HG02571 (cell line): ENCODE measurements around the gene ABCA7.

Experiments
- ATAC-seq: cut with Tn5 transposase; IDR thresholded peaks from one replicate; pipeline ENCODE4 v1.9.1; 2021; ENCODE audit warnings: mild to moderate bottlenecking, moderate library complexity; ENCODE audit not compliant: unreplicated experiment

Gene ABCA7

GRCh38 chr19:1004204-1004802, 35.6 kb upstream of the ABCA7 start:
- ATAC-seq, result no peak

DNA sequence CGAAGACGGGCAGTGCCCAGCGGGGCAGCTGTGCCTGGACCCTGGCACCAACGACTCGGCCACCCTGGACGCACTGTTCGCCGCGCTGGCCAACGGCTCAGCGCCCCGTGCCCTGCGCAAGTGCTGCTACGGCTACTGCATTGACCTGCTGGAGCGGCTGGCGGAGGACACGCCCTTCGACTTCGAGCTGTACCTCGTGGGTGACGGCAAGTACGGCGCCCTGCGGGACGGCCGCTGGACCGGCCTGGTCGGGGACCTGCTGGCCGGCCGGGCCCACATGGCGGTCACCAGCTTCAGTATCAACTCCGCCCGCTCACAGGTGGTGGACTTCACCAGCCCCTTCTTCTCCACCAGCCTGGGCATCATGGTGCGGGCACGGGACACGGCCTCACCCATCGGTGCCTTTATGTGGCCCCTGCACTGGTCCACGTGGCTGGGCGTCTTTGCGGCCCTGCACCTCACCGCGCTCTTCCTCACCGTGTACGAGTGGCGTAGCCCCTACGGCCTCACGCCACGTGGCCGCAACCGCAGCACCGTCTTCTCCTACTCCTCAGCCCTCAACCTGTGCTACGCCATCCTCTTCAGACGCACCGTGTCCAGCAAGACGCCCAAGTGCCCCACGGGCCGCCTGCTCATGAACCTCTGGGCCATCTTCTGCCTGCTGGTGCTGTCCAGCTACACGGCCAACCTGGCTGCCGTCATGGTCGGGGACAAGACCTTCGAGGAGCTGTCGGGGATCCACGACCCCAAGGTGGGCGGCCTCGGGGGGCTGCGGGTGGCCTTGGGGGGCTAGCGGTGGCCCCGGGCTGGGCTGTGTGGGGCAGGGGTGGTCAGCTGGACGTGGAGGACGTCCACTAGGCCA, 34.9 kb upstream of the ABCA7 start:
- ATAC-seq, result no peak

DNA sequence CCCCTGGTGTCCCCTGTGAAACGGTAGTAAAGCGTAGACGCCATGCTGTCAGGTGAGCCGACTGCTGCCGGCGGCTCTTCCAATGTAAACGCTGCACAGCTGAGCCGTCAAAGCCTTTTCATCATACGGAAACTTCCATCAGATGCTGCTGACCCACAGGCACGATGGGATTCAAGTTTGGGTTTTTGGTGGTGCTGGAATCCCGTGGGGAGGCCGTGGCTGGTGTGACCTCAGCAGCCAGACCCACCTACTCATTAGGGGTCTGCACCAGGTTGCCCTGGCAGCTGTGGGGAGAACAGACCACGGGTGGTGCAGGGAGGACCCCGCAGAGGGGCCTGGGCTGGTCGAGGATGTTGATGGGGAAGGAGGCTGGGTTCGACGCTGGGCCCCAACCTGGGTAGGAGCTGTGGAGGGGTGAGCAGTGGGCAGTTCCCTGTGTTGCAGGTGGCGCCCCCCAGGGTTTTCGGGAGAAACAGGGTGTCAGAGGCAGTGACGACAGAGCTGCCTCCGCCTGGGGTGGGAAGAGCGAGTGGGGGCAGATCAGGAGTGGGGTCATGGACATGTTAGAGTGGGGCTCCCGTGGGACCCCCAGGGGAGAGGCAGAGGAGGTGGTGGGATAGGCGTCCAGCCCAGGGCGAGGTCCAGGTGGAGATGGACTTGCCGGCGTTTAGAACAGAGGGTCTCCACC, 33.1 kb upstream of the ABCA7 start:
- ATAC-seq, result no peak

GRCh38 chr19:1007399-1008251, 32.3 kb upstream of the ABCA7 start:
- no peak for ATAC-seq

GRCh38 chr19:1008268-1009040, 31.5 kb upstream of the ABCA7 start:
- no peak for ATAC-seq

DNA sequence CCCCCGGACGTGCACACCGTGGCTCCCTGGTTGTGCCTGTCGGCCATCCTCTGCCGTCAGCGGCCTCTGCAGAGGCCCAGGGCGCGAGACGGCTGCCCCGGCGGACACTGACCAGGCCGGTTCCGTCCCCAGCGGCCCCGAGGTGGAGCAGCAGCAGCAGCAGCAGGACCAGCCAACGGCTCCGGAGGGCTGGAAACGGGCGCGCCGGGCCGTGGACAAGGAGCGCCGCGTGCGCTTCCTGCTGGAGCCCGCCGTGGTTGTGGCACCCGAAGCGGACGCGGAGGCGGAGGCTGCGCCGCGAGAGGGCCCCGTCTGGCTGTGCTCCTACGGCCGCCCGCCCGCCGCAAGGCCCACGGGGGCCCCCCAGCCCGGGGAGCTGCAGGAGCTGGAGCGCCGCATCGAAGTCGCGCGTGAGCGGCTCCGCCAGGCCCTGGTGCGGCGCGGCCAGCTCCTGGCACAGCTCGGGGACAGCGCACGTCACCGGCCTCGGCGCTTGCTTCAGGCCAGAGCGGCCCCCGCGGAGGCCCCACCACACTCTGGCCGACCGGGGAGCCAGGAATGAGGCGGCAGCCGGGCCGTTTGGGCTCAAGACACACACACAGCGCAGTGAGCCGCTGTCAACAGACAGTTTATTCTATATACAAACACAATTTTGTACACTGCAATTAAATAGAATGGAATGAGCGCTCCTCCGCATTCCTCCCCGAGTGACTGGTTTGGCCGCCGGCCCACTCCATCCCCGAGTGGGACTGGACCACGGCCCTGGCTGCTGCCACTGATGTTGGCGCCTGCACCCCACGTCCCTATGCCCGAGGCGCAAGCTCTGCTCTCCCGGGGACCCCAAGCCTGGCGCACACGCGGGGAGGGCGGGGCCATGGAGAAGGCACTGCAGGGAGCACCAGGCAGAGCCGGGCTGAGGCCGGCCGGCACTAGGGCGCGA, 30.6 kb upstream of the ABCA7 start:
- no peak for ATAC-seq

DNA sequence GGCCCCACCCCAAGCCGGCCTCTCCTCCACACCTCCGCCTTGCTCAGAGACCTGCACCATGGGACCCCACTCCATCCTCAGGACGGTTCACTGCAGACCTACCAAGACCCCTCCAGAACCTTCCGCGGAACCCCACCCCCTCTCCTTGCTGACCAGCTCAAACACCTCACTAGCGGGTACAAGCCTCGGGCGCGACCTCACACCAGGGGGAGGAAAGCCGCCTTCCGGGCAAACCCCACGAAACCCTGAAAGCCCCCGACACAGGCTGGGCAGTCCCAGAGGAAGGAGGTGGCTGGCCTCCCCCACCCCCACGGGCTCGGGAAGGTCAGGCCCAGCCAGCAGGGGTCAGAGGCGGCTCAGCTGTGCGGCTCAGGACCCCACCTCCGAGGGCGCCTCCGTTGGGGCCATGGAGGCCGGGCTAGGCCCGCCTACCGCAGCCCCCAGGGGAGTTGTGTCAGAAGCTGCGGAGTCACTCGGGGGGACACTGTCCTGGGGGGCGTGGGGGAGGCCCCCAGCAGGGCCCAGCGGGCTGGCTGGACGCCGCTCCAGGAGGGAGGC, 29.8 kb upstream of the ABCA7 start:
- no peak for ATAC-seq

DNA sequence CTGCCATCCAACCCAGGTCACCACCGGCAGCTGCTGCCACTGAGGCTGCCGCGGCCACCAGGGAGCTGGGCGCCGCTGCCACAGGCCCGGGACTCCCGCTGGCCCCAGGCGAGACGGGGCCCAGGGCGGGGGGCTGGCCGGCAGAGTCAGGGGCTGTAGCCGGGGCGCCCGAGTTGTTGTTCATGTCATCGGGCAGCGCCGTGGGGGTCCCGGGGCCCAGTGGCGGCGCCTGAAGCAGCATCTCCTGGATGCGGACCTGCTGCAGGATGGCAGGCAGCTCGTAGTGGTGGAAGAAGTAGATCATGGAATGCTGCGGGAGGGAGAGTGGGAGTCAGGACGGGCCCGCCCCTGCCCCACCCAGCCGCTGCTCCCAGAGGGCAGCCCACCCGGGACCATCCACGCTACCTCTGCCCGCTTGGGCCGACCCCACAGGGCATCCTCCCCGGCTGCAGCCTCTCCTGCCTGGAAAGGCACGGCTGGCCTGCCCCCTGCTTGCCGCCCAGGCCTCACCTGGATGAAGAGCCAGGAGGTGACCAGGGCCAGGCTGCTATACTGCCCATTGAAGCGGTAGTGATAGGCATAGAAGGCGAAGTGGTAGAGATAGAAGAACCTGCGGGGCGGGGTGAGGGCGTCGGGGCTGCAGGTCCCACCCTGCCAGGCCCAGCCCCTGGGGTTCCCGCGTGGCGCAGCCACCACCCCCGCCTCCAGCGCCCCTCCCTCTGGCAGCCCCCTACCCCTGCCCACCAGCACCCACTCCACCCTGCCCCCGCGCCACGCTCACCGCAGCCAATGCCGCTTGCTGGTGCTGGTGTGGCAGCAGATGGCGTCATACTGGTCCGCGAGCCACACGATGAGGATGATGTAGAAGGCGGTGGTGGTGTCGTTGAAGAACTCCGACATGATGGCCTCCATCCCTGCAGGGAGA, 29.1 kb upstream of the ABCA7 start:
- no peak for ATAC-seq

DNA sequence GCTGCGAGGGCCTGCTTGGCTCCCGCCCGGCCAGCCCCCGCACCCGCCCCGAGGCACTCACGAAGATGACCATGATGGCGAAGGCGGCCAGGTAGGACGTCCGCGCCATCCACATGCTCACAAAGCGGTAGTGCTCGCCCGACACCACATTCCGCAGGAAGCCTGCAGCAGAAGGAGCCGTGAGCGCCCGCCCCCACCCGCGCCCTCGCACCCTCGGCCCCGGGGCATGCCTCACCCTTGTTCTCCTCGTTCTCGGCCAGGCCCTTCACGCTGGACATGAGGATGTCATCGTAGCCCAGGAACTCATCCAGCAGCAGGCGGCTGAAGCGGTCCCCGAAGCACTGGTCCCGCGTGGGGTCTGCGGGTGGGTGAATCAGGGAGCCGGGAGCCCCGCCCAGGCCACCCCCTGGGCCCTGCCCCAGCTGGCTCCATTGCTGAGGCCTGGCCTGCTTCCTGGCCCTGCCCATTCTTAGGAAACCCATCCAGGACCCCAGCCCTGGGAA, 28.0 kb upstream of the ABCA7 start:
- ATAC-seq, result no peak

DNA sequence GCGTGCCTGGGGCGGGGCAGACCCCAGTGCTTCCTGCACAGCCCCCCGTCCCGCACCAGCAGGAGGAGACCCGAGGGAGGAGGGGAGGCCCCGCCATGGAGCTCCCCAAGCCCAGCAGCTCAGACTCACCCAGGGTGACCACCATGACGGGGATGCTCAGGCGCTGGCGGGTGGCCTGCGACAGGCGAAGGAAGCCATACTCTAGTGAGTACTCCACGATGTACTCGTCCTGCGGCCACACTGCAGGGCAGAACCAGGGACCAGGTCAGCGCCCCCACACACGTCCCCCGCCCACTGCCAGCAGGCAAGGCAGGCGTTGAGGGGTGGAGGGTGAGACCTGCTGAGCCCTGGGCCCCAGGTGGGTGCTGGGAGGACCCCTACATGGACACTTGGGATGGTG, 27.6 kb upstream of the ABCA7 start:
- no peak for ATAC-seq

- ATAC-seq, result no peak
Measured at GRCh38 chr19:1013218-1013617, 26.7 kb upstream of the ABCA7 start.

DNA sequence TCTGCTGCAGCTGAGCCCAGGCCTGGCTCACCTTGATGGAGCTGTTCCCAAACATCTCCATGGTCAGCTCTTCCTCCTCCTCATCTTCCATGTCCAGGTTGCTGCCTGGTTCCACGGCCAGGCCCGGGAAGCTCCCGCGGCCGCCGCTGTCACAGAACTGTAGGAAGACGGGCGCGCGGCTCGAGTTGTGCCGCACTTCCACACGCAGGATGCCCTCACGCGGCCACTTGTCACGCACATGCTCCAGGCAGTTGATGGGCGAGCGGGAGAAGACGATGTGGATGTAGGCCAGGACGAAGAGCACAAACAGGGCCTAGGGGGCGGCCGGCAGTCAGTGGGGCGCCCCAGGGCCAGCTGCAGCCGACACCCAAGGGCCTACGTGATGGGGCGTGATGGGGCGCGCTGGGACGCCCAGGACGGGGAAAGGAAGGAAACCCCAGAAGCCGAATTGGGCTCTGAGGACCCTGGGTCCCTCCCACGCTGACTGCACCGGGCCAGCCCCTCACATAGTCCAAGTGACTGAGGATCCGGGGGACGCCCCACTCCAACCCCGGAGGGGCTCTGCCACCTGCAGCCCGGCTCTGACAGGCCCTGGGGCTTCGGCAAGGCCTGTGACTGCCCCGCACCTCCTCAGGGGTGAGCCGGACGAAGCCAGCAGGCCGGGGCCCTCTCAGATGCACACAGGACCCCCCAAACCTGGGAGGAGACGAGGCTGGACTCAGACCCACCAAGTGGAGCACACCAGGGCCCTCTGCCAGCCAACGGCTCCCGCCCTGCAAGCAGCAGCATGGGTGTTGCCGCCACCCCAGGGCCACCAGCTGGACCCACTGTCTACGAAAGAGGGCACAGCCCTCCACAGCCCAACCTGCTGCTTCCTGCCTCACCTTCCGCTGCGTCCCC, 25.5 kb upstream of the ABCA7 start:
- no peak for ATAC-seq

DNA sequence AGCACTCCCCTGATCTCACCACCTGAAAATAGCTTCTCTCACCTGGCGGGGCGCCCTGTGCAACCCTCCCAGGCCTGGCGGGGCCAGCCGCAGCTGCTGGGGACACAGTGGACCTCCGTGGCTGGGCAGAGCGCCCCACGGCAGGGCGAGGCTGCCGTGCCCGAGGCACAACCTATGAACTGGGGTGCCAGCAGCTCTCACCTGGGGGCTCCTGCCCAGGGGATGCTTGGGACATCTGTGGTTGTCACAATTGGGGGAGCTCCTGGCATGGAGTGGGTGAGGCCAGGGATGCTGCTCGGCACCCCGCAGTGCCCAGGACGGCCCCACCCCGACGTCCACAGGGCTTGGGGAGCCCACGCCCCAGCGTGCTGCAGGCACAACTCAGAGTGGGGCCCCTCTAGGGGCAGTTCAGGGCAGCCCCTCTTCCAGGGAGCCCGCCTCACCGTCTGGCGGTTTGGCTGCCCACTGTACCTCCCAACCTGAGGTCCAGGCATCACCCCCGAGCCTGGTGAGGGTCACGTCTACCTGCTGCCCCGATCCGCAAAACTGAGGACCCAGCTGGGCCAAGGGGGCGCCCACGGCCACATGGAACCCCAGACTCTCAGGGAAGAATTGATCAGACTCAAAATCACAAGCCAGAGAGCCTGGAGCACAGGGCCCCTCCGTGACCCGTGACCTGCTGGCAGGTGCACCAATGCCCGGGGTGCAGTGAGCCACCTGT, 24.7 kb upstream of the ABCA7 start:
- ATAC-seq, result no peak

DNA sequence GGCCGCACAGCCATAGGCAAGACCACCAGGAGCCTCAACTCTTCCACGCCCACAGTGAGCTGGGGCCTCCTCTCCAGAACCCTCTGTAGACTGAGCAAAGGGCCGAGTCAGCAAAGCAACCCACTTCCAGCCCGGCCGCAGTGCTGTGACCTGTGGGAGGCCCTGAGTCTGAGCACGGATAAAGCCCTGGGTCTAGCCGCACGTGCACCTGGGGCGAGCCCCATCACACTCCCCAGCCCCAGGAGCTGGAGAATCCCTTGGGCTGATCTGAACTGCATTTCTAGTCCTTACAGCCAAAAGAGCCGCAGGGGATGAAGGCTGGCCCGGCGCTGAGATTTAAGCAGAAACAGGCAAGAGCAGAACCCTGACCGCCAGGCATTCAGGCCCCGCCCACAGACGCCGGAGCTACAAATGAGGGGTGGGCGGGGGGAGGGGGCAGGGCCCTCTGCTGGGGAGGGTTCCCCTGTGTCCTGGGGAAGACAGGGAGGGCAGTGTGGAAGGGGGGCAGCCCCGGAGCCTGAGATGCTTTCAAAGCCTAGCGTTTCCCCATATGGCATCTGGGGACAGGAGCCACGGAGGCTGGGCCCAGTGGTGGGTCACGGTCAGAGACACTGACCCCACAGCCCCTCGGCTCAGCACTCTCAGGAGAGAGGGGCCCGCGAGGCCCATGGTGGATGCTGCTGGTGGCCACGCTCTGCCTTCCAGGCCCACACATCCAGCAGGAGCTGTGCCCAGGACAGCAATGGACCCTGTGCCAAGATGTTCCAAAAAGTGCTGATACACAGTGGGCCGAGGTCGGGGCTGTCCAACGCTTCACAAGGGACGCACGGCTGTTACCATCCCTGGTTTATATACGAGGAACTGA, 23.9 kb upstream of the ABCA7 start:
- ATAC-seq, result no peak

GRCh38 chr19:1016647-1017114, 23.2 kb upstream of the ABCA7 start:
- ATAC-seq, result no peak
